HCT116 (cell line): Measurements from ENCODE around the gene MYOG.

Experiments used
- CBX3 ChIP-seq: IDR thresholded peaks from 2 replicates; pipeline ENCODE4 v1.6.1; 2012; ENCODE audit warnings: low read depth
- EGR1 ChIP-seq: IDR thresholded peaks from 2 replicates; pipeline ENCODE4 v1.6.1; 2012; ENCODE audit warnings: low read depth
- ELF1 ChIP-seq: IDR thresholded peaks from 2 replicates; pipeline ENCODE4 v1.6.1; 2012; ENCODE audit warnings: low read depth, borderline replicate concordance
- EZH2 ChIP-seq: fragments of 200-600 bp; sonication (generic); IDR thresholded peaks from 2 replicates; pipeline ENCODE4 v1.6.1; 2017; ENCODE audit warnings: antibody characterized with exemption, mixed run types
- EZH2phosphoT487 ChIP-seq: fragments of 200-600 bp; IDR thresholded peaks from 2 replicates; pipeline ENCODE4 v1.6.1; 2018; ENCODE audit warnings: antibody characterized with exemption, borderline replicate concordance
- POLR2A ChIP-seq: IDR thresholded peaks from 2 replicates; pipeline ENCODE4 v1.7.0; 2011; ENCODE audit warnings: borderline replicate concordance; ENCODE audit not compliant: insufficient read depth, insufficient read length; ENCODE audit errors: extremely low read depth
- POLR2AphosphoS5 ChIP-seq: IDR thresholded peaks from 2 replicates; pipeline ENCODE4 v1.6.1; 2011; ENCODE audit warnings: mild to moderate bottlenecking, low read depth, low read length, moderate library complexity
- RAD21 ChIP-seq: IDR thresholded peaks from 2 replicates; pipeline ENCODE4 v1.6.1; 2012; ENCODE audit warnings: low read depth, mild to moderate bottlenecking
- SP1 ChIP-seq: IDR thresholded peaks from 2 replicates; pipeline ENCODE4 v1.6.1; 2012; ENCODE audit warnings: low read depth
- TCF7L2 ChIP-seq: IDR thresholded peaks from 2 replicates; pipeline ENCODE4 v1.7.0; 2011; ENCODE audit warnings: borderline replicate concordance, inconsistent platforms; ENCODE audit not compliant: insufficient read depth, insufficient read length; ENCODE audit errors: extremely low read depth
- YY1 ChIP-seq: IDR thresholded peaks from 2 replicates; pipeline ENCODE4 v1.6.1; 2011; ENCODE audit warnings: low read length, low read depth, moderate library complexity, mild to moderate bottlenecking; ENCODE audit not compliant: insufficient replicate concordance; ENCODE audit errors: extremely low read depth
- TF ChIP-seq, protein P1 (sequence below), 3 experiments: fragments of 200-600 bp in 1 of 3; sonication (generic) in 1 of 3; IDR thresholded peaks in 2 of 3; conservative IDR thresholded peaks in 1 of 3; 2 replicates each; pipeline ENCODE4 v1.5.1; 2012 to 2017; ENCODE audit warnings: low read depth in 2 of 3, low read length in 2 of 3, antibody characterized with exemption in 1 of 3, borderline replicate concordance in 1 of 3, control low read depth in 1 of 3, mild to moderate bottlenecking in 1 of 3, mixed read lengths in 1 of 3, mixed run types in 1 of 3, moderate library complexity in 1 of 3; ENCODE audit not compliant: insufficient read depth in 1 of 3
- TF ChIP-seq, protein P2 (sequence below): IDR thresholded peaks from 2 replicates; pipeline ENCODE4 v1.6.1; 2012
- TF ChIP-seq, protein P3 (sequence below): IDR thresholded peaks from 2 replicates; pipeline ENCODE4 v1.6.1; 2011; ENCODE audit warnings: mild to moderate bottlenecking, low read length, moderate library complexity; ENCODE audit not compliant: insufficient replicate concordance; ENCODE audit errors: extremely low read depth

DNA sequence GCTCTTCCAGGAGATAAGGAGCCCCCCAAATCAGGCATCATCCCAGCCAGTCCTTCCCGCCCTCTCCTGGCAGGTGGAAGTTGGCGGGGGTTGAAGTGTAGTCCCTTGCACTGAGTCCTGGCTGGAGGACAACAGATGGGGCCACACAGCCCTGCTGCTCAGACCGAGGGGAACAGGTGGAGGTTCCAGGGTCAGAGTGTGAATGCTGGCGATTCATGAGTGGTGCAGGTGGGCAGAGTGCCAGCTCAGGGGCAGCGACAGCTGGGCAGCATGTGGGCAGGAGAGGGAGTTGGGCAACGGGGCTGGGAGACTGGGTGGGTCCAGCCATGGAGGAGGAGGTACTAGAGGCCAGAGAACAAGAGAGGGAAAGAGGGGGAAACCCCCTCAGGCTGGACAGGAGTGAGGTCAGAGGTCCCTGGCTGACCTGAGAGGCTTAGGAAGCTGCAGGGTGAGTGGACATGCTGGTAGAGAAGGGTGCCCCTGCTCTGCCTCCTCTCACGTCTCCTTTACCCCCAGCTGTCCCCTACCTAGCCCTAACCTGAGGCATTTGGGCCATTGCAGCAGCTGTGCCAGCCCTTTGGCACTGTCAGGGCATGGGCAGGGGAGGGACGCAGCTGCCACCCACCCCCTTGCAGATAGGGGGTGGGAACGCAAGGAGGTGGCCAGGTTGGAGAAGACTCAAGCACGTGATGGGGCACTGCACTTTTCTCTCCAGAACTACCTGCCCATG is 30.4 kb upstream of the MYOG start:
- TF ChIP-seq POLR2A (no peak), YY1 (no peak), POLR2AphosphoS5 (no peak), EZH2 (no peak), ELF1 (no peak), RAD21 (no peak), EZH2phosphoT487 (no peak), SP1 (no peak), EGR1 (no peak), TCF7L2 (no peak), CBX3 (no peak)
- TF ChIP-seq, protein P1, sequence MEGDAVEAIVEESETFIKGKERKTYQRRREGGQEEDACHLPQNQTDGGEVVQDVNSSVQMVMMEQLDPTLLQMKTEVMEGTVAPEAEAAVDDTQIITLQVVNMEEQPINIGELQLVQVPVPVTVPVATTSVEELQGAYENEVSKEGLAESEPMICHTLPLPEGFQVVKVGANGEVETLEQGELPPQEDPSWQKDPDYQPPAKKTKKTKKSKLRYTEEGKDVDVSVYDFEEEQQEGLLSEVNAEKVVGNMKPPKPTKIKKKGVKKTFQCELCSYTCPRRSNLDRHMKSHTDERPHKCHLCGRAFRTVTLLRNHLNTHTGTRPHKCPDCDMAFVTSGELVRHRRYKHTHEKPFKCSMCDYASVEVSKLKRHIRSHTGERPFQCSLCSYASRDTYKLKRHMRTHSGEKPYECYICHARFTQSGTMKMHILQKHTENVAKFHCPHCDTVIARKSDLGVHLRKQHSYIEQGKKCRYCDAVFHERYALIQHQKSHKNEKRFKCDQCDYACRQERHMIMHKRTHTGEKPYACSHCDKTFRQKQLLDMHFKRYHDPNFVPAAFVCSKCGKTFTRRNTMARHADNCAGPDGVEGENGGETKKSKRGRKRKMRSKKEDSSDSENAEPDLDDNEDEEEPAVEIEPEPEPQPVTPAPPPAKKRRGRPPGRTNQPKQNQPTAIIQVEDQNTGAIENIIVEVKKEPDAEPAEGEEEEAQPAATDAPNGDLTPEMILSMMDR (IDR thresholded peaks at IDR 0.05 in 2 of 3, conservative IDR thresholded peaks at IDR 0.05 in 1 of 3; ENCODE audit: borderline replicate concordance in 1 of 3, insufficient read depth in 1 of 3, low read depth in 2 of 3, low read length in 2 of 3): no peak
- TF ChIP-seq, protein P2, sequence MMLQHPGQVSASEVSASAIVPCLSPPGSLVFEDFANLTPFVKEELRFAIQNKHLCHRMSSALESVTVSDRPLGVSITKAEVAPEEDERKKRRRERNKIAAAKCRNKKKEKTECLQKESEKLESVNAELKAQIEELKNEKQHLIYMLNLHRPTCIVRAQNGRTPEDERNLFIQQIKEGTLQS: no peak
- TF ChIP-seq, protein P3, sequence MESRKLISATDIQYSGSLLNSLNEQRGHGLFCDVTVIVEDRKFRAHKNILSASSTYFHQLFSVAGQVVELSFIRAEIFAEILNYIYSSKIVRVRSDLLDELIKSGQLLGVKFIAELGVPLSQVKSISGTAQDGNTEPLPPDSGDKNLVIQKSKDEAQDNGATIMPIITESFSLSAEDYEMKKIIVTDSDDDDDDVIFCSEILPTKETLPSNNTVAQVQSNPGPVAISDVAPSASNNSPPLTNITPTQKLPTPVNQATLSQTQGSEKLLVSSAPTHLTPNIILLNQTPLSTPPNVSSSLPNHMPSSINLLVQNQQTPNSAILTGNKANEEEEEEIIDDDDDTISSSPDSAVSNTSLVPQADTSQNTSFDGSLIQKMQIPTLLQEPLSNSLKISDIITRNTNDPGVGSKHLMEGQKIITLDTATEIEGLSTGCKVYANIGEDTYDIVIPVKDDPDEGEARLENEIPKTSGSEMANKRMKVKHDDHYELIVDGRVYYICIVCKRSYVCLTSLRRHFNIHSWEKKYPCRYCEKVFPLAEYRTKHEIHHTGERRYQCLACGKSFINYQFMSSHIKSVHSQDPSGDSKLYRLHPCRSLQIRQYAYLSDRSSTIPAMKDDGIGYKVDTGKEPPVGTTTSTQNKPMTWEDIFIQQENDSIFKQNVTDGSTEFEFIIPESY: no peak
